SK-N-MC (cell line): ENCODE results near the gene NADK2.
"Not testable (repeated sequence)": the region's sequence is repeated elsewhere in the genome, so short reads cannot be mapped to it uniquely, and the experiment has no call there.

Experiments
- EZH2 ChIP-seq: fragments of 200-600 bp; sonication (generic); IDR thresholded peaks from one replicate; pipeline ENCODE4 v1.6.1; 2017; ENCODE audit warnings: antibody characterized with exemption
- POLR2AphosphoS5 ChIP-seq: IDR thresholded peaks from 2 replicates; pipeline ENCODE4 v1.6.1; 2012; ENCODE audit warnings: mild to moderate bottlenecking, low read depth, low read length, borderline replicate concordance

GRCh38 chr5:36283775-36284174 lies 42.0 kb upstream of the NADK2 start:
- TF ChIP-seq EZH2, POLR2AphosphoS5: not testable (repeated sequence)
